ENCODE results near the gene NRG3.

The NRG3 gene

GRCh38 chr10:81874875-81875466 lies at the start of gene NRG3:
NRG3 (plus strand) TSS chr10:81875194.
- no peak for DNase-seq

DNA sequence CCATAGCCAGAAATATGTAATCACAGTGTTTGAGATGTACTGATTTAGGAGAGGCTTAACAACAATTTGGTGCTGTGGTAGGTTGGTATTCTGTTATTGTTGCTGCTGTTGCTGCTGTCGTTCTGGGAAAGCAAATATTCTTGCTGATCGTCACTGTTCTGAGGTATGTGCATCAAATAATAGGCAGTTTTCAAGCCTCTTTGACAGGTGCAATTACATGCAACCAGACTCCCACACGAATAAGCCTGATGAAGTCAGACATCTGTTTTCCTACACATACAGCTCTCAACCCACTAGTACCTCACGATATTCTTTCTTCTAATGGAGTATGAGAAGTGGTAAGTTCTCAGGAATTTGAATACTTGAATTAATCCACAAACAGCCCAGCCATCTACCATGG lies 46.7 kb upstream of the NRG3 start:
- DNase-seq = no peak

DNA sequence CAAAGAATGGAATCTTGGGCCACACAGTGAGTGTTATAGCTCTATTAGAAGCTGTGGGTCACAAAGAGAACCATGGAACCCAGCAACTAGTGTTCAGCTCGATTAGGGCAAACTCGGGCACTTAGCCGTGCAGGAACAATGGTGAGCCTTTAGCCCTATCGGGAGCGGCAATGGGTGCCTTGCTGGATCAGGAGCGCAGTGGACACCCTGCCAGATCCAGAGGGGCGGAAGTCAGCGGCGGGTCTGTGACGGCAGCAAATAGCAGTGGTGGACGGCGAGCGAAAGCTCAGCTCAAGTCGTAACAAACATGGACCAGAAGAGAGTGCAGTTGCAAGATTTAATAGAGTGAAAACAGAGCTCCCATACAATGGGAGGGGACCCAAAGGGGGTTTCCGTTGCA lies 43.9 kb upstream of the NRG3 start:
- DNase-seq = no peak

- no peak for DNase-seq
These were observed 36.0 kb upstream of the NRG3 start for GRCh38 chr10:81838950-81839349.

- DNase-seq = peak; percentile 2
These were observed 32.0 kb upstream of the NRG3 start for GRCh38 chr10:81843042-81843441.

GRCh38 chr10:81847675-81848074 lies 27.3 kb upstream of the NRG3 start:
- no peak for DNase-seq

GRCh38 chr10:81848514-81848913 lies 26.5 kb upstream of the NRG3 start:
- peak; percentile 8 for DNase-seq

DNA sequence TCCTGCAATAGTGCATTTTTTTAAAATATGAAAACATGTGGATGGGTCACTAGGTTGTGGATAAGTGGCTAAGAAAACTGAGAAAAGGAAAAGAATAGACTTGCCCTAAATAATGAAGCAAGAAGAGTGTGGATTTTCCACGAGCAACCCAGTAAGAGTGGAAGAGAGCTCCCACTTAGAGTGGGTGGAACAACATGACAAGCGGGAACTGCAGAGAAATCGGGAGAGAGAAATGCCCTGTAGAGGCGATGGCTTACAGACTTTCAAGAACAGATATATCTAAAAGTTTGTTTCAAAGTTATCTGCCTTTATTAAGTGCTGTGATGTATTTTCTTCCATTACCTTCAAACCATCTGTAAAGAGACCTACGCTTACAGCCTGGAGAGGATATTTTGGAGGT lies 26.1 kb upstream of the NRG3 start:
- no peak for DNase-seq

- DNase-seq = no peak
These were observed 12.4 kb upstream of the NRG3 start for GRCh38 chr10:81862596-81862995.

GRCh38 chr10:81863771-81864170 lies 11.2 kb upstream of the NRG3 start:
- DNase-seq = no peak

DNA sequence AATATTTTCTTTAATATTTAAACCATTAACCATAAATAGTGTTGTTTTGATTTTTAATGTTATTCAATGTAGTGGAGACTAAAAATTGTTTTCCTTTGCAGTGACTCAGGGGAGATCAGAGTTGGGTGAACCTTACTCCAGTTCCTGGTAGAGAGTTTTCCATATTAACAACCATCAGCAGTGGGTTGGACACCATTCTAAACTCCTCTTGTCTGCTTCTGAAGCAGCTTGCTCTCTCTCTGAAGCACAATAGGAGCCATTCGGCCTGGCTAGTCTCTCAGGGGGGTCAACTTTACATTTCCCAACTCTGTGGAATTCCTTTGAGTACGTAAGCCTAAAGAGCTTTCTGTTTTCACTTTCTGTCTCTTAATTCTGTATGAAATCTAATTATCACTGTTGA lies 9.4 kb upstream of the NRG3 start:
- DNase-seq = no peak

- no peak for DNase-seq
These were observed 8.2 kb upstream of the NRG3 start for GRCh38 chr10:81866753-81867152.

- no peak for DNase-seq
These were observed 4.5 kb upstream of the NRG3 start for GRCh38 chr10:81870472-81870871.

- no peak for DNase-seq
These were observed 3.4 kb upstream of the NRG3 start for GRCh38 chr10:81871558-81871957.

- peak; percentile 28 for DNase-seq
These were observed 2.7 kb upstream of the NRG3 start for GRCh38 chr10:81872206-81872862.

- no peak for DNase-seq
These were observed 1.6 kb upstream of the NRG3 start for GRCh38 chr10:81873231-81873931.

GRCh38 chr10:81873932-81874816 lies 820 bp upstream of the NRG3 start:
- DNase-seq = peak; percentile 26

DNA sequence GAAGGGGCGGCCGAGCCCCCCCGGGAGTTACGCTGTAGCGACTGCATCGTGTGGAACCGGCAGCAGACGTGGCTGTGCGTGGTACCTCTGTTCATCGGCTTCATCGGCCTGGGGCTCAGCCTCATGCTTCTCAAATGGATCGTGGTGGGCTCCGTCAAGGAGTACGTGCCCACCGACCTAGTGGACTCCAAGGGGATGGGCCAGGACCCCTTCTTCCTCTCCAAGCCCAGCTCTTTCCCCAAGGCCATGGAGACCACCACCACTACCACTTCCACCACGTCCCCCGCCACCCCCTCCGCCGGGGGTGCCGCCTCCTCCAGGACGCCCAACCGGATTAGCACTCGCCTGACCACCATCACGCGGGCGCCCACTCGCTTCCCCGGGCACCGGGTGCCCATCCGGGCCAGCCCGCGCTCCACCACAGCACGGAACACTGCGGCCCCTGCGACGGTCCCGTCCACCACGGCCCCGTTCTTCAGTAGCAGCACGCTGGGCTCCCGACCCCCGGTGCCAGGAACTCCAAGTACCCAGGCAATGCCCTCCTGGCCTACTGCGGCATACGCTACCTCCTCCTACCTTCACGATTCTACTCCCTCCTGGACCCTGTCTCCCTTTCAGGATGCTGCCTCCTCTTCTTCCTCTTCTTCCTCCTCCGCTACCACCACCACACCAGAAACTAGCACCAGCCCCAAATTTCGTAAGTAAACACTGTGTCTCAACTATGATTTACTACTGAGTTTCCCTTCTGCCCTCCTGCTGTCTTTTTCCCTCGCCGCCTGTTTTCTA lies 666 bp downstream of the NRG3 start:
- no peak for DNase-seq

DNA sequence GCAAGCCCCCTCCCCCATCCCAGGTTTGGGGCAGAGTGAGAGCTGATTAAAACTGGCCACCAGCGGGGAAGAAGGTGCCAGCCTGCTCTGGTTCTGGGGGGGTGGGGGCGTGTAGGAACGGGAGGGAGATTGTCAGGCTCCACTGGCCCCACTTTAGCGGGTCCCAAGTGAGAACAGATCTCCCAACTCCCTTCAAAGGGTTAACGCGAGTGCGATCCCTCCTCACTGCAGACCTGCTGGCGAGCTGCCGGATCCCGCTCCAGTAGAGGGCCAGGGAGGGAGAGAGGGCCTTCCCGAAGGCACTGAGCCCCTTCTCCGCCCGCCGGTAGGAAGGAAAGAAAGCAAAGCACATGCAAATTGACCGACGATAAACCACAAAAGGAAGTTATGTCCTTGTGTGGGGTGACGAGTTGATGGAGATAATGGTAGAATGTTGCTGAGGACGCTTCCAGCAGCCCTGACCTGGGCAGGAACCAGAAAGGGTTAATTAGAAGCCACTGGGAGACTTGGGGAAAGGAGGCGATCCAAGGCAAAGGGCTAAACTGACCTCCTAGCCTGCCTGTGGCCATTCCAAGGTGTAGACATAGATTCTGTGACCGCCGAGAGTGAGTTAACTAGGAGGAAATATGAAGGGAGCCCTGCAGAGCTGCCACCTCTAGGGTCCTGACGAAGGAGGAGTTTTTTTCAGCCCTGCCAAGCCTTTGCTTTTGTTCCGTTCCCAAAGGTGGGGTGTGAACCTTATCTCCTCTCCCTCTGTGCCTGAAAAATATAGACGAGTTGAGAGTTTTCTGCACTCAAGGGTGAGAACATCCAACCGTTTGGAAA lies 1.5 kb downstream of the NRG3 start:
- DNase-seq = peak; percentile 20

DNA sequence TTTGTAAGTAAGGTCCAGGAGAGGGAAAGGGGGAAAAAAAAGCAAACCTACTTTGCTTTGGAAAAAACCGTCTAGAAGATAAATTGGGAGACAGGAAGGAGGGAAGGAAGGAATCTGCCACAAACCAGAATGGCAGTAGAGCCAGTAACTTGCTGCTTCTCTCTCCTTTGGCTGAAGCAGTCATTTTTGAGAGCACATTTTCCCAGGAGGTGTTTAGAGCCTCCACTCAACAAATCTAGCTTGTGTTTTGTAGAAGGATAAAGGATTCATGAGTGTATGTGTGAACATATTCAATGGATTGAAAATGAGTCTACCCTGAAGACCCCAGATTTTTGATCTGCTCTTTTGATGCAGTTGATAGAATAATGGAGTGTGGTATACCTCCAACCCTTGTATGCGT lies 2.6 kb downstream of the NRG3 start:
- no peak for DNase-seq

- DNase-seq = no peak
These were observed 7.0 kb downstream of the NRG3 start for GRCh38 chr10:81882011-81882410.

DNA sequence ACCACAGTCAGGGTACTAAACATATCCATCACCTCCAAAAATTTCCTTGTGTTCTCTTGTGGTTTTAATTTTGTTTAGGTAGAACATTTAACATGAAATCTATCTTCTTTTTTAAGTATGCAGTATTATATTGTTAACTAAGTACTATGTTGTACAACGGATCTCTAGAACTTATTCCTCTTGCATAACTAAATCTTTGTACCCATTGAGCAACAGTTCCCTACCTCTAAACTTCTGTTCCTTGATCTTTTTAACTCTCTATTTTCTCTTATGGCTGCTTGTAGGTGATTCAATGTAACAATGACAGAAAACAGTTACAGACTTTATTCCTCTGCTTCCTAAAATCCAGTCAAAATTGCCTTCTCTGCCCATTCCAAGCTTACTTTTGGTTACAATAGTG lies 9.9 kb downstream of the NRG3 start:
- no peak for DNase-seq

Data from NCI-H446 treated with DMSO at 0.1 percent for 48 hours (cell line).